Lung (tissue), 12 donors: ENCODE measurements around the gene PTH2. TPM values are rescaled to one million over a fixed set of nuclear protein-coding genes. Genes with fewer than 3 reads are reported as not detected.

Experiments used
- ATAC-seq: fragments of 200-7000 bp; cut with Tn5 transposase; one replicate; pipeline ENCODE4 v1.9.1; 2020; ENCODE audit warnings: moderate number of reproducible peaks; ENCODE audit not compliant: insufficient read depth, low FRiP score
- DNase-seq, 3 donors: peaks; one replicate each; pipeline ENCODE4 v3.0.0-alpha.2; 2013 to 2017
- H3K27ac ChIP-seq, 2 donors: one replicate each; pipeline ENCODE4 v1.5.1; 2013; ENCODE audit warnings: mild to moderate bottlenecking in 2 of 2, moderate library complexity in 2 of 2, control low read depth in 1 of 2, inconsistent platforms in 1 of 2, low read depth in 1 of 2, low read length in 1 of 2
- H3K27me3 ChIP-seq, 3 donors: one replicate each; pipeline ENCODE4 v1.5.1; 2013; ENCODE audit warnings: low read length in 2 of 3; ENCODE audit not compliant: control insufficient read depth in 3 of 3, insufficient read depth in 3 of 3
- H3K36me3 ChIP-seq, 4 donors: one replicate each; pipeline ENCODE4 v1.5.1; 2013; ENCODE audit warnings: low read length in 4 of 4, mild to moderate bottlenecking in 1 of 4, moderate library complexity in 1 of 4; ENCODE audit not compliant: control insufficient read depth in 4 of 4, insufficient read depth in 4 of 4
- H3K4me1 ChIP-seq, 5 donors: one replicate each; pipeline ENCODE4 v1.5.1; 2013; ENCODE audit warnings: low read length in 5 of 5, mild to moderate bottlenecking in 2 of 5, moderate library complexity in 1 of 5; ENCODE audit not compliant: control insufficient read depth in 5 of 5, insufficient read depth in 5 of 5
- H3K4me3 ChIP-seq: one replicate; pipeline ENCODE4 v1.5.1; 2013; ENCODE audit warnings: mild to moderate bottlenecking, control low read depth, moderate library complexity
- H3K9ac ChIP-seq, 2 donors: one replicate each; pipeline ENCODE4 v1.5.1; 2013; ENCODE audit warnings: low read length in 2 of 2, control low read depth in 1 of 2; ENCODE audit not compliant: insufficient read depth in 1 of 2
- H3K9me3 ChIP-seq, 4 donors: one replicate each; pipeline ENCODE4 v1.5.1; 2013; ENCODE audit warnings: low read length in 3 of 4, mild to moderate bottlenecking in 1 of 4, moderate library complexity in 1 of 4; ENCODE audit not compliant: control insufficient read depth in 4 of 4, insufficient read depth in 3 of 4
- WGBS, 2 donors: extraction: QIAGEN DNeasy Blood & Tissue Kit; methylation state at CpG; one replicate each; pipeline ENCODE4 v1.1.7; 2013; 5-methylcytosine and 5-hydroxymethylcytosine counted together
- polyA plus RNA-seq, 2 donors: library from polyadenylated mRNA; stranded (reverse); fragments of 200-250 nt; gene quantifications; one replicate each; pipeline ENCODE4 v1.2.1, GENCODE V29; 2013
- total RNA-seq, 2 donors: library from RNA; depleted of rRNA in 1 of 2; stranded (reverse); fragments of >200 nt in 1 of 2; gene quantifications; one replicate each; pipeline ENCODE4 v1.2.1, GENCODE V29; 2014 to 2021
- TF ChIP-seq, protein P1 (sequence below): IDR thresholded peaks from 2 replicates; pipeline ENCODE4 v1.5.1; 2012; ENCODE audit warnings: mild to moderate bottlenecking; ENCODE audit errors: control extremely low read depth, extremely low read depth
- donor health status: control.
- donor health status: control.
- donor health status: Bipolar disorder and iron deficiency.
- donor health status: healthy.
- donor health status: DM: yes; HTN: yes; CAD: no.

Gene PTH2
- total and polyA plus RNA-seq, 4 donors = not detected

DNA sequence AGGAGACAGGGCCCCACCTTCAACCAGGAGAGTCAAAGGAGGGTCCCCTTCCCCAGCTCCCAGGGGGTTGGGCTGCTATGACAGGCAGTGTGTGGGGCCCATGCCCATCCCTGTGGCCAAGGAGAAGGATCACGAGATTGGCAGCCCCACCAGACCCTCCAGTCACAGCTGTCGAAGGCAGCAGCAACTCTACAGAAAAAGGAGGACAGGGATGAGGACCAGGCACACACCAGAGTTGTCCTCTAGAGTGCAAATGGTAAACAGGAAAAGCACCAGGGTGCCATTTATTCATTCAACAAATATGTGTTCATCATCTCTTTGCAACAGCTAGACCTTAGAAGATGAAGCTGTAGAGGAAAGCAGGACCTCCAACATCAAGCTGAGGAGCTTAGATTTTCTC, 4.1 kb downstream of the PTH2 start:
- H3K36me3 ChIP-seq = no peaks in the 10 kb centered on the region
- no peak overlapping the region for H3K9ac ChIP-seq
- DNase-seq (no peak), ATAC-seq (no peak)
- H3K9me3 ChIP-seq = no peaks in the 10 kb centered on the region
- WGBS, 2 donors = 84 to 86% methylated on average over 2 of the region's 2 CpGs
- H3K27me3 ChIP-seq = peaks cover 9 to 55% (median 45%) of the 10 kb centered on the region in 3 donors
- H3K27ac ChIP-seq = no peak overlapping the region
- no peak overlapping the region for H3K4me3 ChIP-seq
- TF ChIP-seq, protein P1, sequence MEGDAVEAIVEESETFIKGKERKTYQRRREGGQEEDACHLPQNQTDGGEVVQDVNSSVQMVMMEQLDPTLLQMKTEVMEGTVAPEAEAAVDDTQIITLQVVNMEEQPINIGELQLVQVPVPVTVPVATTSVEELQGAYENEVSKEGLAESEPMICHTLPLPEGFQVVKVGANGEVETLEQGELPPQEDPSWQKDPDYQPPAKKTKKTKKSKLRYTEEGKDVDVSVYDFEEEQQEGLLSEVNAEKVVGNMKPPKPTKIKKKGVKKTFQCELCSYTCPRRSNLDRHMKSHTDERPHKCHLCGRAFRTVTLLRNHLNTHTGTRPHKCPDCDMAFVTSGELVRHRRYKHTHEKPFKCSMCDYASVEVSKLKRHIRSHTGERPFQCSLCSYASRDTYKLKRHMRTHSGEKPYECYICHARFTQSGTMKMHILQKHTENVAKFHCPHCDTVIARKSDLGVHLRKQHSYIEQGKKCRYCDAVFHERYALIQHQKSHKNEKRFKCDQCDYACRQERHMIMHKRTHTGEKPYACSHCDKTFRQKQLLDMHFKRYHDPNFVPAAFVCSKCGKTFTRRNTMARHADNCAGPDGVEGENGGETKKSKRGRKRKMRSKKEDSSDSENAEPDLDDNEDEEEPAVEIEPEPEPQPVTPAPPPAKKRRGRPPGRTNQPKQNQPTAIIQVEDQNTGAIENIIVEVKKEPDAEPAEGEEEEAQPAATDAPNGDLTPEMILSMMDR = no peak
- H3K4me1 ChIP-seq = peaks cover 0 to 10% (median 7%) of the 10 kb centered on the region in 5 donors

DNA sequence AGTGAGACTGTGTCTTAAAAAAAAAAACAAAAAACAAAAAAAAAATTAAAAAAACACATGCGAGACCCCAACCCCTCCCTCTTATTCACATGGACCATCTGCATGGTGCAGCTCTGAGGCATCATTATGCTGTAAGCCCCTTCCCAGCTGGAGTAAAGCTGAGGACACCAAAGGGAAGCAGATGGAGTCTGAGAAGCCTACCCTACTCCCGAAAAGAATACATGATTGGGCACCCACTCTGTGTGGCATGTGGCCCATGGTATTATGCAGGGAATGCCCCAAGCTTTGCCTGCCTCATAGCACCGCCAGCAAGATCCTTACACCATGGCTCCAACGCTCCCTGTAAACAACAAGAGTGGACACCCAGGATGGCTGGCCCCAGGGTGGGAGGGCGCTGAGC, 4.7 kb downstream of the PTH2 start:
- H3K27me3 ChIP-seq = peaks cover 9 to 48% (median 39%) of the 10 kb centered on the region in 3 donors
- no peak for DNase-seq
- WGBS, 2 donors = 80 to 91% methylated on average over 5 of the region's 5 CpGs
- no peaks in the 10 kb centered on the region for H3K36me3 ChIP-seq
- peaks cover 0 to 10% (median 7%) of the 10 kb centered on the region in 5 donors for H3K4me1 ChIP-seq
- H3K4me3 ChIP-seq = no peak overlapping the region
- TF ChIP-seq, protein P1 = no peak
- no peak overlapping the region for H3K9ac ChIP-seq
- H3K9me3 ChIP-seq = no peaks in the 10 kb centered on the region
- H3K27ac ChIP-seq = no peak overlapping the region
- ATAC-seq = no peak

- peaks cover 0 to 12% (median 0%) of the 10 kb centered on the region in 5 donors for H3K4me1 ChIP-seq
- no peak overlapping the region for H3K9ac ChIP-seq
- H3K27ac ChIP-seq = no peak overlapping the region
- H3K4me3 ChIP-seq = no peak overlapping the region
- peaks cover under 1 to 35% (median 29%) of the 10 kb centered on the region in 3 donors for H3K27me3 ChIP-seq
- ATAC-seq (no peak), DNase-seq (no peak)
- H3K9me3 ChIP-seq = no peaks in the 10 kb centered on the region
- TF ChIP-seq, protein P1 = no peak
- no peaks in the 10 kb centered on the region for H3K36me3 ChIP-seq
- 68 to 77% methylated on average over 7 of the region's 7 CpGs for WGBS, 2 donors
These were observed 6.2 kb downstream of the PTH2 start for GRCh38 chr19:49417088-49417487.

GRCh38 chr19:49415810-49416200, 7.4 kb downstream of the PTH2 start:
- ATAC-seq = no peak
- 81 to 89% methylated on average over 2 of the region's 2 CpGs for WGBS, 2 donors

More at GRCh38 chr19:49415810-49416200, 7.4 kb downstream of the PTH2 start:
- no peak for DNase-seq
- Histone ChIP-seq H3K9ac (no peak overlapping the region), H3K27me3 (peaks cover 0 to 25% (median 21%) of the 10 kb centered on the region in 3 donors), H3K36me3 (no peaks in the 10 kb centered on the region), H3K9me3 (no peaks in the 10 kb centered on the region), H3K4me3 (no peak overlapping the region), H3K27ac (no peak overlapping the region), H3K4me1 (peaks cover 0 to 12% (median 0%) of the 10 kb centered on the region in 5 donors)
- TF ChIP-seq, protein P1 = no peak
